ENCODE results near the gene ADAMTSL2.
A peak's percentile ranks its signal among the peaks of the same experiment; 100 is the strongest.

ADAMTSL2 gene

DNA sequence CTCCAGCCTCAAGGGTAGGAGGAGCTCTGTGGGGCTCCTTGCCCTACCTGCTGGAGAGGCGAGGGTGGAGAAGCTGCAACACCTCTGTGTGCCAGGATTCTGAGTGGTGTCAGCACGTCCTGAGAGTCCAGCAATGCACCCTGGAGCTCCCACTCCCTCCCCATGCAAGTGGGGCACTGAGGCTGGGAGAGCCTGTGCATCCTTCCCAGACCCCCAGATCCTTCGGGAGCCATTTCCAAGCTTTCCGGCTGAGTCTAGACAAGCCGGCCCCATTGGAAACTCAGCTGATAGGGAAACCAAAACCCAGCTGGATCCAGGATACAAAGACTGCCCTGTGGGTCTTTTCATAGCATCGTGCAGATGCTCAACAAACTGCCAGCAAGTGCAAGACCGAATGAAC lies 72.9 kb downstream of the ADAMTSL2 start:
- peaks cover 69% of the 10 kb centered on the region for H3K27me3 Mint-ChIP-seq
- DNase-seq = no peak
- H3K36me3 Mint-ChIP-seq (ENCODE audit: low read depth) = no peaks in the 10 kb centered on the region
- no peak overlapping the region for H3K4me3 Mint-ChIP-seq
- H3K9me3 Mint-ChIP-seq = no peaks in the 10 kb centered on the region
- H3K4me1 Mint-ChIP-seq (ENCODE audit: low read depth) = peaks cover 6% of the 10 kb centered on the region
- no peak overlapping the region for H3K27ac Mint-ChIP-seq

- Mint-ChIP-seq H3K36me3 (ENCODE audit: low read depth) (no peaks in the 10 kb centered on the region), H3K27me3 (peaks cover 69% of the 10 kb centered on the region), H3K4me1 (ENCODE audit: low read depth) (peaks cover 6% of the 10 kb centered on the region), H3K27ac (no peak overlapping the region), H3K4me3 (no peak overlapping the region), H3K9me3 (no peaks in the 10 kb centered on the region)
- DNase-seq = no peak
These were observed 73.5 kb downstream of the ADAMTSL2 start for GRCh38 chr9:133607976-133608375.

DNA sequence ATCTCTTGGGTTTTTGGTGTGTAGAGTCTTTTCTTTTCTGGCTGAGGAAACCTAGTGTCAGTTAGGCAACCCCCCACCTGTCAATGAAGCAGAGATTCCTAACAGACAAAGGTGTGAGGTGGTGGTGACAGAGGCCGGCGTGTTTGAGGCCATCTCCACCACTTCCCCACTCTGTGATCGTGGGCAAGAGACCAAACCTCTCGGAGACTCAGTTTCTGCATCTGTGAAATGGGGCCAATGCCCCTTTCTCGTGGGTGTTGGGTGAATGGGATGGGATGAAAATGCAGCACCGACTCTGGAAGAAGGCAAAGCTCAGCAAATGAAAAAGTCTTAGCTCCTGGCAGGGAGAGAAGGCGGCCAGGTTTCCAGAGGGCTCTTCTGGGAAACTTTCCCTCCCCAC lies 73.9 kb downstream of the ADAMTSL2 start:
- no peak overlapping the region for H3K4me3 Mint-ChIP-seq
- peaks cover 6% of the 10 kb centered on the region for H3K4me1 Mint-ChIP-seq (ENCODE audit: low read depth)

DNA sequence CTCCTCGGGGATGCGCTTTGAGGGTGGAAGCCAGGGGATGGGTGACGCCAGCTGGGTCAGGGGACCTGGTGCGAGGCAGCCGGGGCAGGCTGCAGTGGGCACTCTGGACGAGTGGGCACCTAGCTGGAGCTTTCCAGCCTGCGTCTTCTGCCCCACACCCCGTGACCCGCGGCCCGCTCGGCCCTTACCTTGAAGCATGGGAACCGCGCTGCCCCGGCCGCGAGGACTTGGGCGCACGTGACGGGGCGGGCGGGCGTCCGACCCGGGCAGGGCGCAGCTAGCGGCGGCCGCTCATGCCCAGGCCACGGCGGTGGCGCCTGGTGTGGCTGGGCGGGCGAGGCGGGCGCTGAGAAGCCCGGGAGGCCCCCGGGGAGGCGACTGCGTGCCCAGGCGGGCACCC lies 74.4 kb downstream of the ADAMTSL2 start:
- H3K27ac Mint-ChIP-seq = no peak overlapping the region
- peaks cover 6% of the 10 kb centered on the region for H3K4me1 Mint-ChIP-seq (ENCODE audit: low read depth)
- H3K27me3 Mint-ChIP-seq = peaks cover 69% of the 10 kb centered on the region
- no peaks in the 10 kb centered on the region for H3K36me3 Mint-ChIP-seq (ENCODE audit: low read depth)
- DNase-seq = no peak
- no peaks in the 10 kb centered on the region for H3K9me3 Mint-ChIP-seq
- no peak overlapping the region for H3K4me3 Mint-ChIP-seq

More for the DNA sequence above, 73.9 kb downstream of the ADAMTSL2 start:
- H3K27me3 Mint-ChIP-seq = peaks cover 69% of the 10 kb centered on the region
- no peaks in the 10 kb centered on the region for H3K9me3 Mint-ChIP-seq
- DNase-seq = no peak
- no peaks in the 10 kb centered on the region for H3K36me3 Mint-ChIP-seq (ENCODE audit: low read depth)
- no peak overlapping the region for H3K27ac Mint-ChIP-seq

GRCh38 chr9:133609311-133610098 lies 75.0 kb downstream of the ADAMTSL2 start, which contains the start of gene FAM163B:
Gene FAM163B, minus strand, starts transcription at chr9:133609389. Its CDS starts 29,166 bp downstream, at chr9:133580223.
- Mint-ChIP-seq H3K36me3 (ENCODE audit: low read depth) (no peaks in the 10 kb centered on the region), H3K4me3 (no peak within 1 kb of the TSS), H3K27ac (no peak within 1 kb of the TSS), H3K9me3 (no peaks in the 10 kb centered on the region), H3K4me1 (ENCODE audit: low read depth) (peaks cover 3% of the 10 kb centered on the region), H3K27me3 (peaks cover 65% of the 10 kb centered on the region)
- DNase-seq = peak; percentile 62

GRCh38 chr9:133610845-133611244 lies 76.3 kb downstream of the ADAMTSL2 start:
- Mint-ChIP-seq H3K4me3 (no peak overlapping the region), H3K4me1 (ENCODE audit: low read depth) (no peaks in the 10 kb centered on the region), H3K27me3 (peaks cover 60% of the 10 kb centered on the region)

GRCh38 chr9:133612051-133612450 lies 77.5 kb downstream of the ADAMTSL2 start:
- H3K27ac Mint-ChIP-seq = no peak overlapping the region
- H3K27me3 Mint-ChIP-seq = peaks cover 50% of the 10 kb centered on the region
- DNase-seq = no peak
- H3K36me3 Mint-ChIP-seq (ENCODE audit: low read depth) = no peaks in the 10 kb centered on the region
- no peaks in the 10 kb centered on the region for H3K9me3 Mint-ChIP-seq
- no peak overlapping the region for H3K4me3 Mint-ChIP-seq
- H3K4me1 Mint-ChIP-seq (ENCODE audit: low read depth) = no peaks in the 10 kb centered on the region

More at GRCh38 chr9:133610845-133611244, 76.3 kb downstream of the ADAMTSL2 start:
- no peaks in the 10 kb centered on the region for H3K36me3 Mint-ChIP-seq (ENCODE audit: low read depth)
- DNase-seq = no peak
- no peaks in the 10 kb centered on the region for H3K9me3 Mint-ChIP-seq
- H3K27ac Mint-ChIP-seq = no peak overlapping the region

GRCh38 chr9:133612816-133613215 lies 78.3 kb downstream of the ADAMTSL2 start:
- Mint-ChIP-seq H3K9me3 (no peaks in the 10 kb centered on the region), H3K4me3 (no peak overlapping the region), H3K27me3 (peaks cover 42% of the 10 kb centered on the region), H3K36me3 (ENCODE audit: low read depth) (no peaks in the 10 kb centered on the region), H3K4me1 (ENCODE audit: low read depth) (no peaks in the 10 kb centered on the region), H3K27ac (no peak overlapping the region)
- no peak for DNase-seq

DNA sequence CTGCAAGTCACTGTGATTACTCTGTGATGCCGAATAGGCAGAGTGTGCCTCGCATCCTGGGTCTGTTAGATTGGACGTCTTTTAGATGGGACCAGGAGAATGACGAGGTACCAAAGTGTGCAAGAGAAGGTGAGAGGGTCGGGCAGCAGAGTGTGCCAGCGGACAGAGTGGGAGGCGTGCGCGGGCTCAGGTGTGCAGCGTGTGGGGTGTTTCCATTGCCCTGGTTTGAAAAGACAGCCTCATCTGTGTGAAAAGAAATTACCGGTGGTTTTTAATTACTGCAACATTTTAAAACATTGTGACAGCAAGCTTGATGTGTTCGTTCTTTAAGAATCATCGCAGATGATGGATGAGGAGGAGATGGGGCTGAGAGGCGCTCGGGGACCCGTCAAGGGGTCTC lies 78.9 kb downstream of the ADAMTSL2 start:
- Mint-ChIP-seq H3K36me3 (ENCODE audit: low read depth) (no peaks in the 10 kb centered on the region), H3K4me1 (ENCODE audit: low read depth) (no peaks in the 10 kb centered on the region), H3K9me3 (no peaks in the 10 kb centered on the region), H3K27ac (no peak overlapping the region), H3K4me3 (no peak overlapping the region), H3K27me3 (peaks cover 36% of the 10 kb centered on the region)
- DNase-seq = no peak

DNA sequence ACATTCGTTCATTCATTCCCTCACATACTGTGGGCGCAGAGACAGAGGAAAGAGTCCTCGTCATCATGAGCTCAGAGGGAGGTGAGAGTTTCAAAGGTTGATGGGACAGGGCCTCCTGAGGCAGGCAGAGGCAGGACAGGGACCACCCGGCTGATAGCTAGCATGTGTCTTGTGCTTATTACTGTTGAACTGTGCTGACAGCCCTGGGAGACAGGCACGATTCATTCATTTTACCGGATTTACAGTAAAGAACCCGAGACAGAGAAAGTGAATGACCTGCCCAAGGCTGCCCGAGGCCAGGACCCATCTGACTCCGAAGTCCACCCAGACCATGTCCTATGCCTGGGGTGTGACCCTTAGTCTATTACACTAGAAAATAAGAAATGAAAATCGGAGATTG lies 79.6 kb downstream of the ADAMTSL2 start:
- Mint-ChIP-seq H3K4me1 (ENCODE audit: low read depth) (peaks cover 3% of the 10 kb centered on the region), H3K4me3 (no peak overlapping the region), H3K36me3 (ENCODE audit: low read depth) (no peaks in the 10 kb centered on the region), H3K9me3 (no peaks in the 10 kb centered on the region), H3K27ac (no peak overlapping the region), H3K27me3 (peaks cover 33% of the 10 kb centered on the region)
- DNase-seq = no peak

- Mint-ChIP-seq H3K27ac (no peak overlapping the region), H3K4me1 (ENCODE audit: low read depth) (peaks cover 8% of the 10 kb centered on the region), H3K36me3 (ENCODE audit: low read depth) (no peaks in the 10 kb centered on the region), H3K9me3 (no peaks in the 10 kb centered on the region), H3K4me3 (no peak overlapping the region), H3K27me3 (peaks cover 29% of the 10 kb centered on the region)
- no peak for DNase-seq
These were observed 80.2 kb downstream of the ADAMTSL2 start for GRCh38 chr9:133614678-133615077.

GRCh38 chr9:133615186-133615585 lies 80.7 kb downstream of the ADAMTSL2 start:
- Mint-ChIP-seq H3K27ac (no peak overlapping the region), H3K36me3 (ENCODE audit: low read depth) (no peaks in the 10 kb centered on the region), H3K4me3 (no peak overlapping the region), H3K27me3 (peaks cover 24% of the 10 kb centered on the region), H3K4me1 (ENCODE audit: low read depth) (peaks cover 13% of the 10 kb centered on the region), H3K9me3 (no peaks in the 10 kb centered on the region)
- DNase-seq = no peak

GRCh38 chr9:133615606-133616188 lies 81.2 kb downstream of the ADAMTSL2 start:
- no peak overlapping the region for H3K4me3 Mint-ChIP-seq
- no peaks in the 10 kb centered on the region for H3K36me3 Mint-ChIP-seq (ENCODE audit: low read depth)
- no peak for DNase-seq
- no peak overlapping the region for H3K27ac Mint-ChIP-seq
- no peaks in the 10 kb centered on the region for H3K9me3 Mint-ChIP-seq
- peaks cover 15% of the 10 kb centered on the region for H3K4me1 Mint-ChIP-seq (ENCODE audit: low read depth)
- H3K27me3 Mint-ChIP-seq = peaks cover 19% of the 10 kb centered on the region

- no peak for DNase-seq
- no peaks in the 10 kb centered on the region for H3K9me3 Mint-ChIP-seq
- no peak overlapping the region for H3K27ac Mint-ChIP-seq
- no peak overlapping the region for H3K4me3 Mint-ChIP-seq
- peaks cover 24% of the 10 kb centered on the region for H3K4me1 Mint-ChIP-seq (ENCODE audit: low read depth)
- peaks cover 8% of the 10 kb centered on the region for H3K27me3 Mint-ChIP-seq
- H3K36me3 Mint-ChIP-seq (ENCODE audit: low read depth) = no peaks in the 10 kb centered on the region
These were observed 82.3 kb downstream of the ADAMTSL2 start for GRCh38 chr9:133616643-133617405.

DNA sequence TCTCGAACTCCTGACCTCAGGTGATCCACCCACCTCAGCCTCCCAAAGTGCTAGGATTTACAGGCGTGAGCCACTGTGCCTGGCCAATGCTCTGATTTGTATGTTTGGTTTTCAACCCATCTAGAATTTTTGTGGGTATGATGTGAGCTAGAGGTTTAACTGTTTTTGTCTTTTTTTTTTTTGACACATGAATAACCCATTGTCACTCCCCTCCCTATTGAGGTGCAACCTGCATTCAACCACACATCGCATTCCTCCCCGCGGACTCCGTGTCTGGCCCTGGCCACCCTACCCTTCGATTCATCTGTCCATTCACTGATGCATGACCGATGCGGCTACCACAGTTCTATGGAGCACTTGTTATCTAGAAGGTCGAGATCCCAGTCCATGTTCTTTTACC lies 84.2 kb downstream of the ADAMTSL2 start:
- H3K36me3 Mint-ChIP-seq (ENCODE audit: low read depth) = no peaks in the 10 kb centered on the region
- no peak overlapping the region for H3K4me3 Mint-ChIP-seq
- H3K4me1 Mint-ChIP-seq (ENCODE audit: low read depth) = peaks cover 31% of the 10 kb centered on the region
- peaks cover 3% of the 10 kb centered on the region for H3K27me3 Mint-ChIP-seq
- no peaks in the 10 kb centered on the region for H3K9me3 Mint-ChIP-seq
- no peak for DNase-seq
- H3K27ac Mint-ChIP-seq = no peak overlapping the region

All from activated T-cell treated with anti-CD3 and anti-CD28 coated beads, Interleukin-2, amount 50 U/mL, for 24 hours (primary cell).